Testis (tissue), 3 donors: Measurements from ENCODE around the gene FAM120A. TPM values are rescaled to one million over a fixed set of nuclear protein-coding genes. Genes with fewer than 3 reads are reported as not detected.

Experiments used
- DNase-seq: peaks from one replicate; pipeline ENCODE4 v3.0.0-alpha.2; 2019
- H3K27ac ChIP-seq, 2 donors: fragments of 200-600 bp; sonication (generic); one replicate each; pipeline ENCODE4 v1.5.1; 2019
- H3K27me3 ChIP-seq: fragments of 200-600 bp; sonication (generic); one replicate; pipeline ENCODE4 v1.5.1; 2019
- H3K36me3 ChIP-seq: fragments of 200-600 bp; sonication (generic); one replicate; pipeline ENCODE4 v1.5.1; 2017; ENCODE audit warnings: low read depth; ENCODE audit errors: missing control alignments
- H3K4me1 ChIP-seq: fragments of 200-600 bp; sonication (generic); one replicate; pipeline ENCODE4 v1.5.1; 2019
- H3K4me3 ChIP-seq, 2 donors: fragments of 200-600 bp; sonication (generic); one replicate each; pipeline ENCODE4 v1.5.1; 2017 to 2019
- H3K9me3 ChIP-seq: fragments of 200-600 bp; sonication (generic); one replicate; pipeline ENCODE4 v1.5.1; 2017
- CTCF ChIP-seq, 3 experiments: fragments of 450-650 bp in 2 of 3; fragments of 200-600 bp in 1 of 3; sonication (generic) in 1 of 3; IDR thresholded peaks; one replicate each; pipeline ENCODE4 v1.5.1; 2016 to 2019; ENCODE audit warnings: antibody characterized with exemption in 3 of 3, mild to moderate bottlenecking in 2 of 3, moderate library complexity in 1 of 3
- POLR2A ChIP-seq: fragments of 450-650 bp; IDR thresholded peaks from one replicate; pipeline ENCODE4 v1.6.1; 2017; ENCODE audit warnings: antibody characterized with exemption, mild to moderate bottlenecking, moderate library complexity
- WGBS, 2 donors: methylation state at CpG; one replicate each; pipeline ENCODE4 v1.1.5; 2018; 5-methylcytosine and 5-hydroxymethylcytosine counted together
- intact Hi-C: fragments of 100-400 bp; cut with DNase I; formaldehyde crosslinking; loops from one replicate; pipeline ENCODE4 v1.15.1; 2023; ENCODE audit warnings: low total_unique reads
- polyA plus RNA-seq: library from polyadenylated mRNA; stranded (reverse); fragments of 350-450 nt; fragmentation: Illumina TruSeq; extraction: RNeasy Lipid Tissue Mini Kit (QIAGEN cat#74804); gene quantifications from one replicate; pipeline ENCODE4 v1.2.3, GENCODE V29; 2014; ENCODE audit warnings: low read depth, low replicate concordance; ENCODE audit not compliant: insufficient read depth
- total RNA-seq, 2 donors: library from RNA; depleted of rRNA; stranded (reverse); fragments of >200 nt; gene quantifications; one replicate each; pipeline ENCODE4 v1.2.3, GENCODE V29; 2016

The FAM120A gene
- total and polyA plus RNA-seq, 3 donors from 2014 or later, result 39.3 to 81.5 (median 73.9) TPM

- DNase-seq, result no peak
- Histone ChIP-seq H3K4me3 (no peak overlapping the region), H3K4me1 (no peaks in the 10 kb centered on the region), H3K36me3 (no peaks in the 10 kb centered on the region), H3K9me3 (no peaks in the 10 kb centered on the region), H3K27ac (no peak overlapping the region), H3K27me3 (no peaks in the 10 kb centered on the region)
- TF ChIP-seq POLR2A (no peak), CTCF (IDR thresholded peaks at IDR 0.05) (no peak)
- intact Hi-C loops, result no loop called here
- 63 to 74% methylated on average over 4 of the region's 4 CpGs for WGBS, 2 donors
Measured at GRCh38 chr9:93479726-93480125, 28.2 kb downstream of the FAM120A start.

GRCh38 chr9:93480262-93480661 is 28.8 kb downstream of the FAM120A start:
- Histone ChIP-seq H3K36me3 (no peaks in the 10 kb centered on the region), H3K4me3 (no peak overlapping the region), H3K4me1 (no peaks in the 10 kb centered on the region), H3K27ac (no peak overlapping the region), H3K27me3 (no peaks in the 10 kb centered on the region), H3K9me3 (no peaks in the 10 kb centered on the region)
- 73 to 85% methylated on average over 4 of the region's 4 CpGs for WGBS, 2 donors
- DNase-seq, result no peak
- TF ChIP-seq POLR2A, result no peak
- TF ChIP-seq CTCF (IDR thresholded peaks at IDR 0.05), result no peak
- intact Hi-C loops, result no loop called here

- Histone ChIP-seq H3K27ac (no peak overlapping the region), H3K36me3 (no peaks in the 10 kb centered on the region), H3K27me3 (no peaks in the 10 kb centered on the region), H3K4me3 (no peak overlapping the region), H3K9me3 (no peaks in the 10 kb centered on the region), H3K4me1 (no peaks in the 10 kb centered on the region)
- DNase-seq, result no peak
- TF ChIP-seq POLR2A, result no peak
- no peak for TF ChIP-seq CTCF (IDR thresholded peaks at IDR 0.05)
- 93 to 96% methylated on average over 7 of the region's 7 CpGs for WGBS, 2 donors
- intact Hi-C loops, result no loop called here
Measured at GRCh38 chr9:93480728-93481324, 29.3 kb downstream of the FAM120A start.

GRCh38 chr9:93483497-93483896 is 32.0 kb downstream of the FAM120A start:
- WGBS, 2 donors, result 86 to 92% methylated on average over 2 of the region's 2 CpGs
- no peak for DNase-seq
- no peaks in the 10 kb centered on the region for H3K36me3 ChIP-seq
- TF ChIP-seq POLR2A (no peak), CTCF (IDR thresholded peaks at IDR 0.05) (no peak)
- no peaks in the 10 kb centered on the region for H3K9me3 ChIP-seq
- no peaks in the 10 kb centered on the region for H3K27me3 ChIP-seq
- H3K4me1 ChIP-seq, result no peaks in the 10 kb centered on the region
- no peak overlapping the region for H3K27ac ChIP-seq
- intact Hi-C loops, result no loop called here
- no peak overlapping the region for H3K4me3 ChIP-seq

GRCh38 chr9:93486268-93486667 is 34.8 kb downstream of the FAM120A start:
- H3K4me1 ChIP-seq, result no peaks in the 10 kb centered on the region
- intact Hi-C loops, result no loop called here
- H3K27ac ChIP-seq, result no peak overlapping the region

More at GRCh38 chr9:93486268-93486667, 34.8 kb downstream of the FAM120A start:
- no peaks in the 10 kb centered on the region for H3K36me3 ChIP-seq
- no peak for TF ChIP-seq CTCF (IDR thresholded peaks at IDR 0.05)
- no peak for TF ChIP-seq POLR2A
- H3K27me3 ChIP-seq, result no peaks in the 10 kb centered on the region
- H3K4me3 ChIP-seq, result no peak overlapping the region
- no peak for DNase-seq
- no peaks in the 10 kb centered on the region for H3K9me3 ChIP-seq
- WGBS, 2 donors, result 85 to 92% methylated on average over 1 of the region's 1 CpG
